ENCODE data around the gene TFEB. TPM values are rescaled to one million over a fixed set of nuclear protein-coding genes. Genes with fewer than 3 reads are reported as not detected.

Gene TFEB
- total and polyA plus RNA-seq, 9 donors = 2.8 to 14.9 (median 8.8) TPM

DNA sequence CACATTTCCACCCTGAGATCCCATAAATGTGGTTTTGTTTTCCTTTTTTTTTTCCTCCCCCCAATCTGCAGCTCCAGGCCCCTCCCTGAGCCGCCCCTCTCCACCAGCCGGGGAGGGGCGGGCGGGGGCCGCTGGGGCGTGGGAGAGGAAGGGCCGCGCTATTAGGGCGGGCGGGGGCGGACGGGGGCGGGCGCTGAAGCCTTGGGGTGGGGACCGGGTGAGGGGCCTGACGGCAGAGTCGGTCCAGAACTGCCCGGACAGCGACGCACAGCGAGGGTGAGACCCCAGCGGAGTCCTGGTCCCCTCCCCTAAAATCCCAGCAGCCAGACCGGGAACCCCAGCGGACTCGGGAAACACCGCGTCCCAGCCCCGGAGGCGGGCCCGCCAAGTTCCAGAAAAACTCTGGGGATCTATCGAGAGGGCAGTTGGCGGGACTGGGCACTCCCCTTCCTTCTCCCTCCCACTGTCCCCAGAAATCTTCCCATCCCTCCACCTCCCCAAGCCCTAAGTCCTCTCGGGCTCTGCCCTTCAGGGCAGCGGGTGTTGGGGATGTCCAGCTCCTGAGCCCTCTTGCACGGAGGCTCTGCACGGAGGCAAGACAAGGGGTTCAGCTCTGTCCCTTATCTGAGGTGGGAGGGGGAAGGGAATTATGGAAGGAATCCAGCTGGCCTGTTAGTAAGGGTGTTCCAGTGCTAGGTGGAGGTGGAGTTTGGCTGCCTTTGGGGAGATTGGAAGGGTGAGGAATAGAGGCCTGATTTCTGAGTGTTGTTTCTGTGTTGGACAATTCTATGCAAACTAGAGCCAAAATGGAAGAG lies 45.4 kb upstream of the TFEB start, which contains the start of gene PRICKLE4:
Gene PRICKLE4 (plus strand): TSS at position 232 of the 815 bp plus-strand sequence. CDS start 2,692 bp downstream, outside the sequence.
- DNase-seq = peak; percentile 42 to 66 (median 54)
- peak within 1 kb of the TSS; percentile 26 to 65 for H3K27ac ChIP-seq
- H3K27me3 ChIP-seq = no peaks in the 10 kb centered on the region
- H3K4me1 ChIP-seq (ENCODE audit: insufficient read depth) = peaks cover 4% of the 10 kb centered on the region
- H3K36me3 ChIP-seq = no peaks in the 10 kb centered on the region
- TF ChIP-seq EP300 (IDR thresholded peaks at IDR 0.05) = no peak
- TF ChIP-seq POLR2A (IDR thresholded peaks at IDR 0.05) = no peak
- TF ChIP-seq, protein P1, sequence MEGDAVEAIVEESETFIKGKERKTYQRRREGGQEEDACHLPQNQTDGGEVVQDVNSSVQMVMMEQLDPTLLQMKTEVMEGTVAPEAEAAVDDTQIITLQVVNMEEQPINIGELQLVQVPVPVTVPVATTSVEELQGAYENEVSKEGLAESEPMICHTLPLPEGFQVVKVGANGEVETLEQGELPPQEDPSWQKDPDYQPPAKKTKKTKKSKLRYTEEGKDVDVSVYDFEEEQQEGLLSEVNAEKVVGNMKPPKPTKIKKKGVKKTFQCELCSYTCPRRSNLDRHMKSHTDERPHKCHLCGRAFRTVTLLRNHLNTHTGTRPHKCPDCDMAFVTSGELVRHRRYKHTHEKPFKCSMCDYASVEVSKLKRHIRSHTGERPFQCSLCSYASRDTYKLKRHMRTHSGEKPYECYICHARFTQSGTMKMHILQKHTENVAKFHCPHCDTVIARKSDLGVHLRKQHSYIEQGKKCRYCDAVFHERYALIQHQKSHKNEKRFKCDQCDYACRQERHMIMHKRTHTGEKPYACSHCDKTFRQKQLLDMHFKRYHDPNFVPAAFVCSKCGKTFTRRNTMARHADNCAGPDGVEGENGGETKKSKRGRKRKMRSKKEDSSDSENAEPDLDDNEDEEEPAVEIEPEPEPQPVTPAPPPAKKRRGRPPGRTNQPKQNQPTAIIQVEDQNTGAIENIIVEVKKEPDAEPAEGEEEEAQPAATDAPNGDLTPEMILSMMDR (IDR thresholded peaks at IDR 0.05) = no peak
- intact Hi-C loops (cut with DNase I) = loop anchor here in 2 of 4 donors (5.0 to 10.0 kb wide), 3 partner anchors 144 to 262 kb away; partner anchors contain the start of genes BYSL (in 1 of the 2) and MED20 (in 1 of the 2)
- no peaks in the 10 kb centered on the region for H3K9me3 ChIP-seq
- 0% methylated on average over 24 to 36 of the region's 36 CpGs for WGBS, 3 donors
- H3K4me3 ChIP-seq = peak within 1 kb of the TSS; percentile 75

DNA sequence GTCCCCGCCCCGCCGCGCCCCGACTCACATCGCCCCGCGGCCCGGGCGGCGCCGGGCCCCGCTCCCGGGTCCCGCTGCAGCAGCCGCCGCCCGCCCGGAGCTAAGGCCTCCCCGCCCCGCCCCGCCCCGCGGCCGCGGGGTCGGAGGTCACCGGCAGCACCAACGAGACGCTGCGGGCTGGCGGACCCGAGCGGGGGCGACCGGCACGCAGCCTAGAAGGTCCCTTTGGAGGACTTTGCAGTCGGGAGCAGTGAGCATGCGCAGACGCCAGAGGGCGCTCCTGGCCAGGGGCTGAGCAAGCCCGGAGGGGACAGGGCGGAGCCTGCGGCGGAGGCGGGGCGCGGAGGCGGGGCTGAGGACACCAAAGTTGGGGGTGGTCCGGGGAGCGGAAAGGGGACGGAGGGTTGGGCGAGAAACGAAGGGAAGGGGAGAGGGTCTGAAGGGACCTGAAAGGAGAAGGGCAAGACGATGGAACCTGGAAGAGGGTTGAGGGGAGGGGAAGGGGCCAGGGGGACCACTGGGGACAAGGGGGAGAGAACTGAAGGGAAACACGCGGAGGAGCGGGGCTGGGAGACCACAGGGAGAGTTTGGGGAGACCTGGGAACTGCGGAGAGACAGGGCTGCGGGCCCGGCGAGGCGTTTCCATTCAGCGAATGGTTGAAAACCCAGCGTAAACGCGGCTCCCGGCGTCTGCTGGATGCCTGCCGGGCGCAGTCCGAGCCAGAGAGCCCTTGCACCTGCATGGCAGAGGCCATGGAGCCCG lies 44.6 kb upstream of the TFEB start, which contains the start of gene FRS3:
Gene FRS3 (minus strand): TSS at position 113 of the 763 bp plus-strand sequence. CDS start 2,913 bp downstream, outside the sequence.
- WGBS, 3 donors = 1% methylated on average over 54 to 73 of the region's 73 CpGs
- no peaks in the 10 kb centered on the region for H3K36me3 ChIP-seq
- peak; percentile 98 to 99 (median 99) for DNase-seq
- peak within 1 kb of the TSS; percentile 26 to 65 for H3K27ac ChIP-seq
- H3K4me1 ChIP-seq (ENCODE audit: insufficient read depth) = peaks cover 4% of the 10 kb centered on the region
- no peak for TF ChIP-seq EP300 (IDR thresholded peaks at IDR 0.05)
- peak; percentile 39 for TF ChIP-seq POLR2A (IDR thresholded peaks at IDR 0.05)
- TF ChIP-seq, protein P1 (IDR thresholded peaks at IDR 0.05) = peak; percentile 93 to 97 (median 94)
- peak within 1 kb of the TSS; percentile 75 for H3K4me3 ChIP-seq
- H3K9me3 ChIP-seq = no peaks in the 10 kb centered on the region
- H3K27me3 ChIP-seq = no peaks in the 10 kb centered on the region
- intact Hi-C loops (cut with DNase I) = loop anchor here in 2 of 4 donors (5.0 to 10.0 kb wide), 3 partner anchors 145 to 262 kb away; partner anchors contain the start of genes BYSL (in 1 of the 2) and MED20 (in 1 of the 2)

DNA sequence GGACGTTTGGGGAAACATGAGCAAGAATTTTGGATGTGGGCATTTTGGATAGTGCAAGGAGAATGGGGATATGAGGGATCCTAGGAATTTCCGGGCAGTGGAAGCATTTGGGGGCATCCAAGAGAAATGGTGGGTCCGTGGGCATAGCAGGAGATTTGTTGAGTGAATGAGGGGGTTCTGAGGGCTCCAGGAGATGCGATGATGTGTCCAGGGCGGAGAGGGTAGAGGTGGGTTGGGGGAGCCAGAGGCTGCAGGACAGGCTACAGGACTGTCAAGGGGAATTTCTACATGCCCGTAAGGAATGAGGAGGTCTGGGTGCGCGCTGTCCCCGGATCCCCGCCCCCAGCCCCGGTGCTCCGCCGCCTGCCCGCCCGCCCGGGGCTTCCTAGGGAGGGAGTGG lies 43.9 kb upstream of the TFEB start:
- peaks cover 4% of the 10 kb centered on the region for H3K4me1 ChIP-seq (ENCODE audit: insufficient read depth)
- intact Hi-C loops (cut with DNase I) = no loop called here
- H3K27me3 ChIP-seq = no peaks in the 10 kb centered on the region
- no peak overlapping the region for H3K27ac ChIP-seq
- TF ChIP-seq EP300 (IDR thresholded peaks at IDR 0.05) = no peak
- TF ChIP-seq, protein P1 (IDR thresholded peaks at IDR 0.05) = no peak
- TF ChIP-seq POLR2A (IDR thresholded peaks at IDR 0.05) = no peak
- WGBS, 3 donors = 0 to 4% (median 2%) methylated on average over 10 to 16 of the region's 16 CpGs
- peak in 1 of 5 donors; percentile 36 for DNase-seq
- H3K36me3 ChIP-seq = no peaks in the 10 kb centered on the region
- H3K4me3 ChIP-seq = peak overlapping the region; percentile 75
- H3K9me3 ChIP-seq = no peaks in the 10 kb centered on the region

DNA sequence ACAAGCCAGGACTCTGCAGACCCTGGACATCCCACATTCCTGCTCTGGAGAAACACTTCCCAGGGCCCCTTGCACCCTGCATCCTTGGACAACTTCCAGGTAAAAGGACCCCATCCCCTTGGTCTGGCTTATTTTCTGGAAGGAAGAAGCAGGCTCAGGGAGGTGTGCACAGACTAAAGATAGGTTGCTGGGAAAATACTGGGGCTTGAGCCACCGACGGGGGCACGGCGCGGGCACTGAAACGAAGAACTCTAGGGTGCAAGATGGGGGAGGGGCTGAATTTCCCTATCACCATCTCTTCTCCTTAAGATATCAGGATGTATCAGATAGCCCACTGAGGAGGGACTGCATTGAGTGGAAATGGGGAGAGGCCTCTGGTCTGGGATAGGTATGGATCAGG lies 43.5 kb upstream of the TFEB start:
- Histone ChIP-seq H3K27ac (no peak overlapping the region), H3K9me3 (no peaks in the 10 kb centered on the region), H3K27me3 (no peaks in the 10 kb centered on the region), H3K4me1 (ENCODE audit: insufficient read depth) (peaks cover 4% of the 10 kb centered on the region), H3K36me3 (no peaks in the 10 kb centered on the region), H3K4me3 (peak overlapping the region; percentile 75)
- intact Hi-C loops (cut with DNase I) = no loop called here
- DNase-seq = no peak
- 29 to 45% (median 34%) methylated on average over 6 of the region's 6 CpGs for WGBS, 3 donors
- TF ChIP-seq POLR2A (IDR thresholded peaks at IDR 0.05) (no peak), EP300 (IDR thresholded peaks at IDR 0.05) (no peak)
- TF ChIP-seq, protein P1 (IDR thresholded peaks at IDR 0.05) = no peak

Measured in ovary (tissue), 9 donors.